ENCODE results near the gene KRT78.
"Not testable (repeated sequence)": the region's sequence is repeated elsewhere in the genome, so short reads cannot be mapped to it uniquely, and the experiment has no call there.

KRT78 gene

GRCh38 chr12:52796429-52796794, 52.4 kb downstream of the KRT78 start:
- DNase-seq (ENCODE audit: low read depth), result no peak

GRCh38 chr12:52795694-52796428, 52.9 kb downstream of the KRT78 start, which contains the start of gene KRT3:
Gene KRT3, minus strand, starts transcription at chr12:52796117. Its CDS starts 75 bp downstream, at chr12:52796042.
- no peak for DNase-seq (ENCODE audit: low read depth)

- DNase-seq (ENCODE audit: low read depth), result not testable (repeated sequence)
These were observed 53.5 kb downstream of the KRT78 start for GRCh38 chr12:52795332-52795674.

GRCh38 chr12:52794479-52795331, 54.1 kb downstream of the KRT78 start:
- no peak for DNase-seq (ENCODE audit: low read depth)

- no peak for DNase-seq (ENCODE audit: low read depth)
These were observed 56.4 kb downstream of the KRT78 start for GRCh38 chr12:52792185-52793029.

GRCh38 chr12:52791271-52792184, 57.3 kb downstream of the KRT78 start:
- no peak for DNase-seq (ENCODE audit: low read depth)

GRCh38 chr12:52790427-52791270, 58.1 kb downstream of the KRT78 start:
- DNase-seq (ENCODE audit: low read depth), result no peak

GRCh38 chr12:52789637-52790426, 59.0 kb downstream of the KRT78 start:
- no peak for DNase-seq (ENCODE audit: low read depth)

GRCh38 chr12:52788876-52789636, 59.7 kb downstream of the KRT78 start:
- no peak for DNase-seq (ENCODE audit: low read depth)

- DNase-seq (ENCODE audit: low read depth), result no peak
These were observed 60.5 kb downstream of the KRT78 start for GRCh38 chr12:52788192-52788875.
